NCI-H774 (cell line): ENCODE measurements around the gene PLEKHM1.

Experiments used
- DNase-seq: peaks from one replicate; lab custom pipeline; 2025; lab: John Stamatoyannopoulos, UW

Gene PLEKHM1

DNA sequence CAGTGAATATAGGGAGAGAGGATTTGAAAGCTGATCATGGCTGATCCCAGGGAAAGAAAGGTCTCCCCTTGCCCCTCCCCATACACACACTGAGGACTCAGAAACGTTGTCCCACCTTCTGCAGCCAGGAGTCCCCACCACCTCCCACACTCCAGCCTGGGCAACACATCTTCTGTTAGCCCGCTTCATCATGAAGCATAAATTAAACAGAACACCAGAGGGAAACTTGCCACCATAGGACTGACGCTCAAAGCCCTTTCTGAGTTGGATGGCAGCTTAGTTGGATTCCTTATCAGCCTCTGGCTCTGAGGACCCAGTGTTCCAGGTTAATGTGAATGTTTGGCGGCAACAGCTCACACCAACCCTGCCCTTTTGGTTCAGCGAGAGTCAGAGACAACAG, 91.7 kb downstream of the PLEKHM1 start:
- no peak for DNase-seq

DNA sequence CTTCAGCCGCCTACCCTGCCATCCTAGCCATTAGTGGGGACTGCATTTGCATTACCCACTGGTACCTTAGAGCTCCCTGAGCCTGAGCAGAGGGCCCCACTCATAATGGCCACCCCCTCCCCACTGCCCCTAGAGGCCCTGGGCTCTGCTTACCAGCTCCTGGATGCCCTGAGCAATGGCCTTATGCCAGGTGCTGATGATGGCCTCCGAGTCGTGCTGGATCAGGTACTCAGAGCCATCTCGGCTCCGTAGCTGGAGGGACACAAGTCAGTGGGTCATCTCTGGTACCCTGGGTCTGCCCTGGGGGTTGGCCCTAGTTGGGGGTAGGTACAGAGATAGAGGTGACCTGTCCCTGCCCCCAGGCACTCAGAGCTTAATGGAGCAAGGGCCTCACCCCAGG, 92.7 kb downstream of the PLEKHM1 start:
- no peak for DNase-seq

DNA sequence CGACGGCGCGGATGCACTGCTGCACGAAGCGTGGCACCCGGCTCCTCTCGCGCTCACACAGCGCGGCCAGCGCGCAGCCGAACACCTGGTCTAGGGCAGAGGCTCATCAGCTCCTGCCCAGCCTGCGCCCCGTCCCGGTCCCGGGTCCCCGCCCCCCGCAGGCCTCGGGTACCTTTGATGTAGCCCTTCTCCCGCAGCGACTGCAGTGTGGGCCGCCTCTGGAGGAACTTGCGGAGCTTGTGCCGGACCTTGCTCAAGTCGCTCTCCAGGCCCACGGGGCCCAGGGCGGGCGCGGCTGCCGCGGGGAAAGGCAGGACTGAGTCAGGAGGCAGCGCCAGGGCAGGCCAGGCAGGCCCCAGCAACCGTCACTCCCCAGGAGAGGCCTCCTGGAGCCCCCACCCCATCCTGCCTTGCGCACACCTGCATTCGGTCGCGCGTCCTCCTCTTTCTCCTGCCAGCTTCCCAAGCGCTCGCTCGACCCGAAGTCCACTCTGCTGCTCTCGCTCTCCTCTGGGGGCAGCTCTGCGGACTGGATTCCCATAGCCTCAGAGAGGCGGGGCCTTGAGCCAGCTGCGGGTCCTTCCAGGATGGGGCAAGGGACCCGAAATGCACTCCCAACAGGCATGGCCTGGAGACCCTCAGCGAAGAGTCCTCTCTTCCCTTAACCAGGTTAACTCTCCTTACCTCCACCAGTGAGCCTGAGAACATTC, 93.9 kb downstream of the PLEKHM1 start:
- no peak for DNase-seq

DNA sequence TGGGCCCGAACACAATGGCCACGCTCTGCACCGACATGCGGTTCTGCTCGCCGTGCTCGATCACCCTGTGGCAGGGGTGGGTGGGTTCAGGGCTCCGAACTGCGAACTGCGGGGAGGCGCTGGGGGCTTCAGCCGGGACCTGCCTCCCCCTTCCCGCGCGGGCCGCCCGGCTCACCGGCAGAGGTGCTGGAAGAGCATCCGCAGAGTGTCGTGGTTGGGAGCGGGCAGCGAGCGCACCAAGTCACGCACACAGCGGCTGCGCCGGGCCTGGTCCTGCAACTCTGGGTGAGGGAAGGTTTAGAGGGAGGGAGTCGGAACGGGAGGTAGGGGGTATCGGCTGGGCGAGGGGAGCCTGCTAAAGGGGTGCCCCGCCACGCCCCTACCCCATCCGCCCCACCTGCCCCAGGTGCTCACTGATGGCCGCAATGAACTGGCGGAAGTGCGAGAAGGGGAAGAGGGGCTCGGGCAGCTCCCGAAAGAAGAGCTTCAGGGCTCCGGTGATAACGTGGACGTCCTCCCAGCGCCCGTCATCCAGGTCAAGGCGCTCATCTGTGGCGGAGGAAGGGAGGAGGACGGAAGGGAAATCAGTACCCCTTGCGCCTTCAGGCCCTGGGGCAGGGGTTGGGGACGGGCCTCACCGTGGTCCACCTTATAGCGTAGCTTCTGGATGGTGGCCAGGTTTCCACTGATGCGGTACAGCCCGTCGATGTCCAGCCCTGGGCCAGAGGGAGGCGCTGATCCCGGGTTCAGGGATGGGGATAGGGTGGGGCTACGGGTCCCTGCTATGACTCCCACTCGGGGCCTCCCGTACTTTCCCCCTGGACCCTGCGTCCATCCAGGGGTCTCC, 94.7 kb downstream of the PLEKHM1 start:
- DNase-seq: no peak

DNA sequence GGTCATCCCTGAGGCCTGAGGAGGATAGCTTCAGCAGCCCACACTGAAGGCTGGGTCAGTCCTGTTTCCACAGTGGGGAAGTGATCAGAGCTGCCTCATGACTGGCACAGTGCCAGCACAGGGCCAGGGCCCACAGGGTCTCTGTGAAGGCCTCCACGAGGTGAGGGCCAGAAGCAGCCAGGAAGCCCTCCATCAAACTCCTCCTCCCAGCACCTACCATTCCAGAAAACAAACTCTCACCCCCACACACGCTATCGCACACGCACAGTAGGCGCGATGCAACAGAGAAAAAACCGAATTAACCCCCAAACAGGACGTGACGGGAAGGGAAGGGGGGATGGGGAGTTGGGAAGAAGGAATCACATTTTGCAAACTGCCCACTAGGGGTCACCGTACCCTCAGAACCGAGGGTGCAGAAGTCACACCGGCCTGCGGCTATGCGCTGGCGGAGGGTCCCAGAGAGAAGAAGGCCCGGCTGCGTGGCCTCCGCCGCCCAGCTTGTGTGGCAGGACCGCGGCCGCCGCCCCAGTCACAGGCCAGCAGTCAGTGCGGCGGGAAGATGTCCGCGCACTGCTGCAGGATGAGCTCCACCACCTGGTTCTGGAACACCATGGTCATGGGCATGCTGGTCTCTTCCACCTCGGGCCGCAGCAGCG, 95.5 kb downstream of the PLEKHM1 start:
- DNase-seq: peak; percentile 9

DNA sequence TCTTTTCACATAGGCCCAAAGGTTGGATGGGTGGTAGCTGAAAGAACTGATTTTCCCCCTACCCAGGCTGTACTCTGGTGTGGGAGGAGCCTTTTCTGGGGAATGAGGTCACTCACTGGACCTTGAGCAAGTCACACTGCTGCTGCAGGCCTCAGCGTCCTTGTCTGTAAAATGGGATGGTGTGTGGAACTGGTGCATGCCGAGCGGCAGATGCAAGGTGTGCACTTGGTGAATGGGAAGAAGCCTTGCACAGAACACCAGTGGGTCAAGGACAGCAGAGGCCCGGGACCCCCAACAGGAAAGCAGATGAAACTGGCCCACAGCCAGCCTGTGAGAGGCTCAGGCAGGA, 96.0 kb downstream of the PLEKHM1 start:
- DNase-seq: no peak

DNA sequence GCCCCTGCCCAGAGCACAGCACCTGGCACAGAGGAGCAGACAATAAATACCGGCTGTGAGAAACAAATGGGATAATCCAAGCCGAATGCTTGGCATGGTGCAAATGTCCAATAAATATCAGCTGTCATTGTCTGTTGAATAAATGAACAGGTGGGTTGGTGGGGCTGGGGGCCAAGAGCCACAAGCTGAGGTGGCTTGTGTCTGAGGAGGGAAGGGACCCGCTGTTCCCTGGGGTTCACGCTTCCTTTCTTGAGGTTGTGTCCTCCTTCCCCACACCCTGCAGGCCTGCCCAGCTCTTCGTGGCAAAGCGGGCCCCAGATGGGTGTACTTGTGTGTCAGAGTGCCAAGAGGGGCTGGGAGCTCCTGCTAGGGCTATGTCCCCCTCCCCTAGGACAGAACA, 96.4 kb downstream of the PLEKHM1 start:
- DNase-seq: no peak

DNA sequence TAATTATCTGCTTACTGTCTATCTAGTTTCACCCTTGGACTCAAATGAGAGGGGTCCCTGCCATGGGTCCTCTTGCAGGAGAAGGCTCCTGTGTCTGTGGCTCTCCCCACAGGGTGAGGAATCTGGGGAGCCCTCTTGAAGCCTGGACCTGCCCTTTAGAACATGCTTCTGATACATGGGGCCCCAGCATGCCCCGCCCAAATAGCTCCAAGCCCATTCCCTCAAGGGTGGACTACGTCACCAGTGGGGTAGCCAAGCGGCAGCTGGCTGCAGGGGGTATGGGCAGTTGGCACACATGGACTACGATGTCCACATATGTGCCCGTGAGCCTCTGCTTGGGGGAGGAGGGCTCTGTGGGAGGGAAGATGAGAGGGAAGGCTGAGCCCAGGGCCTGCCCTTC, 97.1 kb downstream of the PLEKHM1 start:
- no peak for DNase-seq

DNA sequence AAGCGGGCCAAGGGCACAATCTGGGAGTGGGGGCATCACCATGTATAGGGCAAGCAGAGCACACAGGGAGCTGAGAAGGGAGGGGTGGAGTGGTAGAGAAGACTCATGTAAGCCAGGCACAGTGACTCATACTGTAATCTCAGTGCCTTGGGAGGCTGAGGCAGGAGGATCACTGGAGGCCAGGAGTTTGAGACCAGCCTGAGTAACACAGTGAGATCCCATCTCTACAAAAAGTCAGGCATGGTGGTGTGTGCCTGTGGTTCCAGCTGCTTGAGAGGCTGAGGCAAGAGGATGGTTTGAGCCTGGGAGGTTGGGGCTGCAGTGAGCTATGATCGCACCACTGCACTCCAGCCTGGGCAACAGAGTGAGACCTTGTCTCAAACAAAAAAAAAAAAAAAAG, 98.6 kb downstream of the PLEKHM1 start:
- DNase-seq: no peak

DNA sequence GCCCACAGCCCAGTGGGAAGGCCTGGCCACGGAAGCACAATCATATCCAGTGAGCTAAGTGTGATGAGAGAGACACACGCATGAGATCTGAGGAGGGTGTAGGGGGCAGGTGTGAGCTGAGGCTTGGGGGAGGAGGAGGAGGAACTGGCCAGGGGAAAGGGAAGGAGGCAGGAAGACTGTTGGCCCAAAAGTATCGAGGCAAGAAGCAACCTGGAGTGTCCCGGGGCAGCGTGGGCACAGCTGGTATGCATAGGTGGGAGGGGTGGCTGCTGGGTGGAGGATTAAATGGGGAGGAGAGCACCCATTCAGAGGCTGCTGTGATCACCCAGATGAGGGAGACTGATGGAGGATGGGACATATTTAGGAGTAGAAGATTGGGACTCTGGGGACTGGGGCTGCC, 99.2 kb downstream of the PLEKHM1 start:
- no peak for DNase-seq

DNA sequence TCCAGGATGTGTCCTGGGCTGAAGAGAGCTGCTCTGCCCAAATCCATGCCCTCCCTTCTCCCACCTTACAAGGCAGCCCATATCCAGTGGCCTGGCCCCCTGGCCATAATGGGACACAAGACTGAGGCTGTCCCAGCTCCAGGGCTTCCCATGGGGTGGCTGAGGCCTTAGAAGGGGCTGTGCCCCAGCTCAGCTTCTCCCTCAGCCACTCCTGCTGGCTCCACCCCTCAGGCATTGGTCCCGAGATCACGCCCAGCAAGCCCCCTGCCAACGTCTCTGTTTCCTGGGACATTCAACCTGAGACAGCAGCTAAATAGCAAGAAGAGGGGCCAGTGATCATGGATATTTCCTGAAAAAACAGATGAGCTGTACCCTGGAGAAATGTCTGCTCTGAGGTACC, 101.2 kb downstream of the PLEKHM1 start:
- DNase-seq: no peak

DNA sequence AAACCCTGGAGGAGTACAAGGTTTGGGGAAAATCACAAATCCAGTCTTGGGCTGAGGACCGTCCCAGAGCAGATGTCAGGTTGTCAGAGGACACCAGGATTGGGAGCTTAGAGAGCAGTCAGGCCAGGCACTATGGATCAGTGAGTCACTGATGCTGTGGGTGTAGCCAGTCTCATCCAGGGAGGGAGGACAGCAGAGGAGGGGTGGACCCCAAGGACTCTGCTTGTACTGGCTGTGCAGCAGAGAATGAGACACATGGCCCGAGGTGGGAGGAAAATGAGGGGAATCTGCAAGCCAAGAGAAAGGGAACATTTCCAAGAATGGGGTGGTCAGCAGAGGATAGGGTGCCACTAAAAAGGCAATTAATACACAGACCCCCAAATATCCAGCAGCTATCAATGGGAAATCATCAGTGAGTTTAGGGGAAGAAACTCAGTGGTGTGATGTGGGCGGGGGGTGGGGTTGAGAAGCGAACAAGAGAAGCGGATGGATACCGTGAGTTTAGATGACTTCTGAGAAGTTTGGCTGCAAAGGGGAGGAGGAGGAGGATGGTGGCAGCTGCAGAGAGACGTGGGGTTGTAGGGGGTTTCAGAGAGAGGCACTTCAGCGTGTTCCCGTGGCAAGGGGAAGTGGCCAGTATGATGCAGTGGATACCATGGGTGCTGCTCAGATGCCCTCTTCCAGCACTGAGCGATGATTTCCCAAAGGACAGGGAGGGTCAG, 101.8 kb downstream of the PLEKHM1 start:
- no peak for DNase-seq

DNA sequence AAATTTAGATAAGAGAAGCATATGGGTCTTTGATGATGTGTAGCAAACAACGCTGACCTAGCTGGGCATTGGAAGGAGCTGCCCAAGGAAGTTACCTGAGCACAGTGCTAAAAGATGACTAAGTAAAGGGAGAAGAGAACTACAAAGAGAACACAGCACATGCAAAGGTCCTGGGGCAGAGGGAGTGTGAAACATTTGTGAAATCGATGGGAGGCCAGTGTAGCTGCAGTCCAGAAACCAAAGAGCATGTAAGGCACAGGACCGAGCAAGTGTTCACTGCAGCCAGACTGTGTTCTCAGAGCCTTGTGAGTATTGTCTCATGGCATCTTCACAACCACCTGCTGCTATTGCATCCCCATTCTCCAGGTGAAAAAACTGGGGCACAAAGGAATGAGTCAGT, 102.8 kb downstream of the PLEKHM1 start:
- DNase-seq: no peak

DNA sequence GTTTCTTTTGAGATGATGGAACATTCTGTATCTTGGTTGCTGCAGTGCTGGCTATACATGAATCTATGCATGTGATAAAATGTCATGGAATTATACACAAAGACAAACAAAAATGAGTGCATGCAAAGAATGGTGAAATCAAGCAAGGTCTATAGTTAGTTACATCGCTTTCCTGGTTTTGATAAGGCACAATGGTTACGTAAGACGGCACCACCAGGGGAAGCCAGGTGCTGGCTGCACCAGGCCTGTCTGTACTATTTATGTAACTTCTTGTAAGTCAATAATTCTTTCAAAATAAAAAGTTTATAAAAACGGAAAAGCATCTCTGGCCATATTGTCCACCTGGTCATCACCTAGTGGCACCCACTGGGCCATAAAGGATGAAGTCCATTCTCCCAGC, 104.3 kb downstream of the PLEKHM1 start:
- DNase-seq: no peak
